KMS-11 (cell line): ENCODE measurements around the gene FAXC.

Experiments
- H2AFZ ChIP-seq: fragments of 200-600 bp; sonication (generic); 2 replicates; pipeline ENCODE4 v1.6.1; 2016; ENCODE audit warnings: antibody characterized with exemption, mixed run types, low read depth
- H3K27ac ChIP-seq: fragments of 200-600 bp; sonication (generic); 2 replicates; pipeline ENCODE4 v1.6.1; 2016; ENCODE audit warnings: mild to moderate bottlenecking, mixed run types
- H3K27me3 ChIP-seq: fragments of 200-600 bp; sonication (generic); 2 replicates; pipeline ENCODE4 v1.6.1; 2017; ENCODE audit warnings: mild to moderate bottlenecking, low read depth, mixed run types, moderate library complexity; ENCODE audit not compliant: insufficient read depth
- H3K36me3 ChIP-seq: fragments of 200-600 bp; sonication (generic); 2 replicates; pipeline ENCODE4 v1.6.1; 2017; ENCODE audit warnings: mild to moderate bottlenecking, mixed run types; ENCODE audit not compliant: insufficient read depth
- H3K4me1 ChIP-seq: fragments of 200-600 bp; sonication (generic); 2 replicates; pipeline ENCODE4 v1.6.1; 2016; ENCODE audit warnings: mild to moderate bottlenecking, low read depth, mixed run types; ENCODE audit not compliant: poor library complexity, severe bottlenecking
- H3K4me2 ChIP-seq: fragments of 200-600 bp; sonication (generic); 2 replicates; pipeline ENCODE4 v1.7.0; 2016; ENCODE audit warnings: mild to moderate bottlenecking, mixed run types
- H3K4me3 ChIP-seq: fragments of 200-600 bp; sonication (generic); IDR thresholded peaks from 2 replicates; pipeline ENCODE4 v1.6.1; 2017; ENCODE audit warnings: low read depth, low read length, mixed read lengths; ENCODE audit not compliant: insufficient read depth
- H3K79me2 ChIP-seq: fragments of 200-600 bp; sonication (generic); 2 replicates; pipeline ENCODE4 v1.6.1; 2016; ENCODE audit warnings: low read depth, mixed run types; ENCODE audit not compliant: insufficient read depth
- H3K9ac ChIP-seq: fragments of 200-600 bp; sonication (generic); 2 replicates; pipeline ENCODE4 v1.6.1; 2016; ENCODE audit warnings: mild to moderate bottlenecking, mixed run types
- H4K20me1 ChIP-seq: fragments of 200-600 bp; sonication (generic); 2 replicates; pipeline ENCODE4 v1.6.1; 2016; ENCODE audit warnings: mild to moderate bottlenecking, mixed run types; ENCODE audit not compliant: insufficient read depth
- CTCF ChIP-seq: fragments of 200-600 bp; sonication (generic); conservative IDR thresholded peaks from 2 replicates; pipeline ENCODE4 v1.6.1; 2017; ENCODE audit warnings: low read depth, mild to moderate bottlenecking, antibody characterized with exemption, low read length, moderate library complexity, mixed read lengths

The FAXC gene

DNA sequence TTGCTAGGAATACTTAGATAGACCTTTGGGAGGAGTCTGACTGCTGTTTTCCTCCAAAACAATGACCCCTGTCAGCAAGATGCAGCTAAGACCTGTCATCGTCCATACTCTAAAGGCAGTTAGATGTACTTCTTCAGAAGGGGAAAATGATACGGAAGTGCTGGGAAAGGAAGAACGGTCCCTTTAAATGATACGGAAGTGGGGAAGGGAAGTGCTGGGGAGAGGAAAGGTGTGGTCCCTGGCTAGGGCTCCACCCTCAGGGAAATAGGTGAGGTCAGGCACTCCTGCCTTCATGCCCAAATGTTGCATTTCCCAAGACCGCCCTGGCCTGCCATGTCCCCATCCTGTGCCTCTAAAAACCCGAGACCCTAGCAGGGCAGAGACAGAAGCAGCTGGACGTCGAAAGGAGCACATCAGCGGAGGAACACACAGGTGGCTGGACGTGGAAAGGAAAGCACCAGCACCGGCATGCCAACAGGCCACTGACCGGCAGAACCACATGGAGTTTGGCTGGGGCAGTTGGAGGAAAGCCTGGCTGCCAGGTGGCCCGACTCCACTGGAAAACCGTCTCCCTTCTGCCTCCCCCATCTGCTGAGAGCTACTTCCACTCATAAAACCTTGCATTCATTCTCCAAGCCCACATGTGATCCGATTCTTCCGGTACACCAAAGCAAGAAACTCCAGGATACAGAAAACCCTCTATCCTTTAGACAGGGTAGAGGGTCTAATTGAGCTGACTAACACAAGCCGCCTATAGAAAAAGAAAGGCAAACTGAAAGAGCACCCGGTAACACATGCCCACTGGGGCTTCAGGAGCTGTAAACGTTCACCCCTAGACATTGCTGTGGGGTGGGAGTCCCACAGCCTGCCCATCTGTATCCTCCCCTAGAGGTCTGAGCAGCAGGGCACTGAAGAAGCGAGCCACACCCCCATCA is 94.6 kb downstream of the FAXC start:
- Histone ChIP-seq H3K79me2 (no peaks in the 10 kb centered on the region), H3K27me3 (no peaks in the 10 kb centered on the region), H3K4me3 (no peak overlapping the region), H3K4me2 (no peak overlapping the region), H3K4me1 (no peaks in the 10 kb centered on the region), H2AFZ (no peak overlapping the region), H3K9ac (no peak overlapping the region), H3K27ac (no peak overlapping the region), H3K36me3 (no peaks in the 10 kb centered on the region), H4K20me1 (no peaks in the 10 kb centered on the region)
- no peak for TF ChIP-seq CTCF

GRCh38 chr6:99253271-99253670 is 96.2 kb downstream of the FAXC start:
- Histone ChIP-seq H3K4me3 (no peak overlapping the region), H3K4me2 (no peak overlapping the region), H3K27me3 (no peaks in the 10 kb centered on the region), H4K20me1 (no peaks in the 10 kb centered on the region), H3K27ac (no peak overlapping the region), H3K4me1 (no peaks in the 10 kb centered on the region), H3K79me2 (no peaks in the 10 kb centered on the region), H3K9ac (no peak overlapping the region), H3K36me3 (no peaks in the 10 kb centered on the region), H2AFZ (no peak overlapping the region)
- no peak for TF ChIP-seq CTCF

- Histone ChIP-seq H3K9ac (no peak overlapping the region), H3K79me2 (no peaks in the 10 kb centered on the region), H3K4me2 (no peak overlapping the region), H3K4me1 (no peaks in the 10 kb centered on the region), H2AFZ (no peak overlapping the region), H4K20me1 (no peaks in the 10 kb centered on the region), H3K4me3 (no peak overlapping the region), H3K27ac (no peak overlapping the region), H3K36me3 (no peaks in the 10 kb centered on the region), H3K27me3 (no peaks in the 10 kb centered on the region)
- no peak for TF ChIP-seq CTCF
Measured at GRCh38 chr6:99252421-99252820, 97.1 kb downstream of the FAXC start.

- H3K36me3 ChIP-seq: no peaks in the 10 kb centered on the region
- H3K27me3 ChIP-seq: no peaks in the 10 kb centered on the region
Measured at GRCh38 chr6:99250476-99250875, 99.0 kb downstream of the FAXC start.

More at GRCh38 chr6:99250476-99250875, 99.0 kb downstream of the FAXC start:
- no peak overlapping the region for H3K4me3 ChIP-seq
- no peak overlapping the region for H2AFZ ChIP-seq
- no peak for TF ChIP-seq CTCF
- H3K79me2 ChIP-seq: no peaks in the 10 kb centered on the region
- no peaks in the 10 kb centered on the region for H3K4me1 ChIP-seq
- H3K4me2 ChIP-seq: no peak overlapping the region
- H3K9ac ChIP-seq: no peak overlapping the region
- no peaks in the 10 kb centered on the region for H4K20me1 ChIP-seq
- no peak overlapping the region for H3K27ac ChIP-seq
